C4-2B (cell line): Measurements from ENCODE around the gene CSMD2.
"Not testable (repeated sequence)": the region's sequence is repeated elsewhere in the genome, so short reads cannot be mapped to it uniquely, and the experiment has no call there.

Source experiments
- ZFX ChIP-seq: fragments of 450-650 bp; IDR thresholded peaks from 2 replicates; pipeline ENCODE4 v1.6.1; 2017
- TF ChIP-seq, protein P1 (sequence below): fragments of 450-650 bp; conservative IDR thresholded peaks from 2 replicates; pipeline ENCODE4 v1.5.1; 2017; ENCODE audit warnings: mild to moderate bottlenecking

DNA sequence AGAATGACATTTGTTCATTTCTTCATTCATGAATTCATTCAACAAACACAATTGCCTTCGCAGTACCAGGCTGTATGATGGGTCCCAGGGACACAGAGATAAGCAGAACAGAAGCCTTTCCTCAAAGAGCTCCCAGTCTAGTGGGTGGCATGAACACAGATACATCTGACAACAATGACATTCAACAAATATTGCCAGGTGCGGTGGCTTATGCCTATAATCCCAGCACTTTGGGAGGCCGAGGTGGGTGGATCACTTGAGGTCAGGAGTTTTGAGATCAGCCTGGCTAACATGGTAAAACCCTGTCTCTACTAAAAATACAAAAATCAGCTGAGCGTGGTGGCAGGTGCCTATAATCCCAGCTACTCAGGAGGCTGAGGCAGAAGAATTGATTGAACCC lies 18.4 kb upstream of the CSMD2 start:
- TF ChIP-seq, protein P1, sequence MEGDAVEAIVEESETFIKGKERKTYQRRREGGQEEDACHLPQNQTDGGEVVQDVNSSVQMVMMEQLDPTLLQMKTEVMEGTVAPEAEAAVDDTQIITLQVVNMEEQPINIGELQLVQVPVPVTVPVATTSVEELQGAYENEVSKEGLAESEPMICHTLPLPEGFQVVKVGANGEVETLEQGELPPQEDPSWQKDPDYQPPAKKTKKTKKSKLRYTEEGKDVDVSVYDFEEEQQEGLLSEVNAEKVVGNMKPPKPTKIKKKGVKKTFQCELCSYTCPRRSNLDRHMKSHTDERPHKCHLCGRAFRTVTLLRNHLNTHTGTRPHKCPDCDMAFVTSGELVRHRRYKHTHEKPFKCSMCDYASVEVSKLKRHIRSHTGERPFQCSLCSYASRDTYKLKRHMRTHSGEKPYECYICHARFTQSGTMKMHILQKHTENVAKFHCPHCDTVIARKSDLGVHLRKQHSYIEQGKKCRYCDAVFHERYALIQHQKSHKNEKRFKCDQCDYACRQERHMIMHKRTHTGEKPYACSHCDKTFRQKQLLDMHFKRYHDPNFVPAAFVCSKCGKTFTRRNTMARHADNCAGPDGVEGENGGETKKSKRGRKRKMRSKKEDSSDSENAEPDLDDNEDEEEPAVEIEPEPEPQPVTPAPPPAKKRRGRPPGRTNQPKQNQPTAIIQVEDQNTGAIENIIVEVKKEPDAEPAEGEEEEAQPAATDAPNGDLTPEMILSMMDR: not testable (repeated sequence)
- TF ChIP-seq ZFX: not testable (repeated sequence)
